HEK293T (cell line): ENCODE measurements around the gene FGF21.

Experiments
- ARNT ChIP-seq: fragments of 450-650 bp; IDR thresholded peaks from 2 replicates; pipeline ENCODE4 v1.6.1; 2017; ENCODE audit warnings: mild to moderate bottlenecking
- BHLHE40 ChIP-seq: fragments of 450-650 bp; IDR thresholded peaks from 2 replicates; pipeline ENCODE4 v1.6.1; 2016; ENCODE audit warnings: mild to moderate bottlenecking, moderate library complexity, borderline replicate concordance
- ELF4 ChIP-seq: fragments of 450-650 bp; IDR thresholded peaks from 2 replicates; pipeline ENCODE4 v1.6.1; 2017; ENCODE audit warnings: antibody characterized with exemption
- FOXK2 ChIP-seq: fragments of 450-650 bp; IDR thresholded peaks from 2 replicates; pipeline ENCODE4 v1.6.1; 2016; ENCODE audit warnings: mild to moderate bottlenecking

- TF ChIP-seq ARNT (no peak), FOXK2 (no peak), ELF4 (no peak), BHLHE40 (no peak)
These were observed 39.0 kb downstream of the FGF21 start for GRCh38 chr19:48794291-48794690.
